IPS DF 19.7 (cell line): Measurements from ENCODE around the gene AK2.
"Not testable (repeated sequence)": the region's sequence is repeated elsewhere in the genome, so short reads cannot be mapped to it uniquely, and the experiment has no call there.

Source experiments
- DNase-seq: peaks from one replicate; pipeline ENCODE4 v3.0.0-alpha.2; 2013; ENCODE audit warnings: low read depth, low spot score

AK2 gene

DNA sequence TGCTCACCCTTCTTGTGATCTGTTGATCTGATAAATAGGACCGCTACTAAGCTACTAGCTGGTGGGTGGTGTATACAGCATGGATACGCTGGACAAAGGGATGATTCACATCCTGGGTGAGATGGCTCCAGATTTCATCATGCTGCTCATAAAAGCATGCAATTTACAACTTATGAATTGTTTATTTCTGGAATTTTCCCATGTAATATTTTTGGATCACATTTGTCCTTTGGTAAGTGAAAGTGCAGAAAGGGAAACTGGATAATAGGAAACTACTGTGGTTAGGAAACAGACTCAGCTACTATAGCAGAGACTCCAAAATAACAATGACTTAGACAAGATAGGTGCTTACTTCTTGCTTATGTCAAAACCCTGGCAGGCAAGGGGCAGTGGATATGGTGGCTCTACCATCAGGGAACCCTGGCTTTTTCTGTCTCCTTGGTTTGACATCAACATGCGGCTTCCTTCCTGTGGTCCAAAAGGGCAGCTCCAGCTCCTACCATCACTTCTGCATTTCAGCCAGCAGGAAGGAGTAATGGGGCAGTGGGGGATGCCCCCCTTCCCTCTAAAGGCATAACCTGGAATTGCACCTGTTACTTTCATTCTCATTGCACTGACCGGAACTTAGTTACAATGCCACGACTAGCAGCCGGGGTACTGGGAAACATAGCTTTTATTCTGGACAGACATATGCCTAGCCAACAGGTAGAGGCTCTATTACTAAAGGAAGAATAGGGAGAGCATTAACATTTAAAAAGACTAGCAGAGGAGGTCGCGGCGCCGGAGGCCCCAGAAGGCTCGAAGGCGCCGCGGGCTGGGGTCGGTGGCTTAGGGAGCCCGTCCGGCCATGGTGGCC, 13.8 kb upstream of the AK2 start:
- no peak for DNase-seq

DNA sequence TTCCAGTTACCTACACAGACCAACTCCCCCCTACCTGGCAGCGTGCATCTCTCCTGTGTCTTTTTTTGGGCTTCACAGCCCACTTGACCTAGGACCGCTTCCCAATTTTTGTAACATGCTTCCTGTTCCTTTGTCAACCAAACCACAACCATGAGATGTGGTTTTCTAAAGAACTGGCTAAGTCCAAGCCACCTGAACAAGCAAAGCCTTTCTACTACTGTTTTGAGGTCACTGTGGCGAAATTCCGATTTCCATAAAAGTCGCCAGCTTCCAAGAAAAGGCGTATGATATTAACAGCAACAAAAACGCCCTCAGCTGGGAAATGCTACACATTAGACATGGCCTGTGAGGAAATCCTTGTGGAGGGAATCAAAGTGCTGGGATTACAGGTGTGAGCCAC, 12.7 kb upstream of the AK2 start:
- DNase-seq = no peak

DNA sequence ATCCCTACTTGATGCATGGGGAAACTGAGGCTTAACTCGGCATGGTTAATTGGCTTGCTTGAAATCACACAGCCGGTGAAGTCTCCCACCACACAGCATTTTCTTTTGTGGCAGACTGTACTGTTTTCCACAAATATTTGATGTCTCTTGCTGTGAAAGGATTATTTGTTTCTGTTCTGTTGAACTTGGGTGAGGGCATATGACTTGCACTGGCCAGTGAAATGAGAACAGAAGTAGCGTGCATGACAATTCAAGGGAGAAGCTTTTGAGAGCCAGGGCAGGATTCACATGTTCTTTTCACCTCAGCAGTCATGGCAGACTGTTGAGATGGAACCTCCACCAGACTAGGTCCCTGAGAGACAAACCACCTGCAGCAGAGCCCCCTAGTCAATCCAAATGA, 11.7 kb upstream of the AK2 start:
- no peak for DNase-seq

GRCh38 chr1:33047839-33048305, 11.2 kb upstream of the AK2 start:
- no peak for DNase-seq

GRCh38 chr1:33047290-33047689, 10.6 kb upstream of the AK2 start:
- no peak for DNase-seq

DNA sequence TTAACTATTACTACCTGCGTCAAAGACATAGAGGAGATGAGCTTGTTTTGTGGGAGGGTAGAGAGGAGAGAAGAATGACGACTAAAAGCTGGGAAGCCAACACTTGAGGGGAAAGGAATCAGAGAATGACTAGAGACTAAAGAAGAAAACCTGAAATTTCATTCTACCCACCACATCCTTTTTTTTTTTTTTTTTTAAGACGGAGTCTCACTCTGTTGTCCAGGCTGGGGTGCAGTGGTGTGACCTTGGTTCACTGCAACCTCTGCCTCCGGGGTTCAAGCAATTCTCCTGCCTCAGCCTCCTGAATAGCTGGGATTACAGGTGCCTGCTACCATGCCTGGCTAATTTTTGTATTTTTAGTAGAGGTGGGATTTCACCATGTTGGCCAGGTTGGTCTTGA, 9.6 kb upstream of the AK2 start:
- DNase-seq = not testable (repeated sequence)

- DNase-seq = no peak
These were observed 9.1 kb upstream of the AK2 start for GRCh38 chr1:33045814-33046213.

DNA sequence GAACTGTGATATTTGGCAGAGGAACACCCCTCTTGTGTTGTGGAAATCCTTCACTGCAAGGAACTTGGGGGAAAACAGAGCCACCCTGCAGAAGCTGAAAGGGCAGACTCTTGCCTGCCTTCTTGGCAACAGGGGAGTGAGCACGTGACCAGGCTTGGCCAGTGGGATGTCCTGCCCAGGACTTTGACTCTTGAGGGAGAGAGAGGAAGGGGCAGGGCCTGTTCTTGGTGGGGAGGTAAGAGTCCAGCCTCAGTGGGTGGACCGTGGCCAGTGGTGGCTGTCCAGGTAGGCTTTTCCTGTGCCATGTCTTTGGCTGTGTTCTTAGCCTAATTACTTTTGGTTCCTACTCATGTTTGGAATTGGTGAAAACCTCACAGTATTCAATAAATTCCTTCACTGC, 8.6 kb upstream of the AK2 start:
- no peak for DNase-seq

DNA sequence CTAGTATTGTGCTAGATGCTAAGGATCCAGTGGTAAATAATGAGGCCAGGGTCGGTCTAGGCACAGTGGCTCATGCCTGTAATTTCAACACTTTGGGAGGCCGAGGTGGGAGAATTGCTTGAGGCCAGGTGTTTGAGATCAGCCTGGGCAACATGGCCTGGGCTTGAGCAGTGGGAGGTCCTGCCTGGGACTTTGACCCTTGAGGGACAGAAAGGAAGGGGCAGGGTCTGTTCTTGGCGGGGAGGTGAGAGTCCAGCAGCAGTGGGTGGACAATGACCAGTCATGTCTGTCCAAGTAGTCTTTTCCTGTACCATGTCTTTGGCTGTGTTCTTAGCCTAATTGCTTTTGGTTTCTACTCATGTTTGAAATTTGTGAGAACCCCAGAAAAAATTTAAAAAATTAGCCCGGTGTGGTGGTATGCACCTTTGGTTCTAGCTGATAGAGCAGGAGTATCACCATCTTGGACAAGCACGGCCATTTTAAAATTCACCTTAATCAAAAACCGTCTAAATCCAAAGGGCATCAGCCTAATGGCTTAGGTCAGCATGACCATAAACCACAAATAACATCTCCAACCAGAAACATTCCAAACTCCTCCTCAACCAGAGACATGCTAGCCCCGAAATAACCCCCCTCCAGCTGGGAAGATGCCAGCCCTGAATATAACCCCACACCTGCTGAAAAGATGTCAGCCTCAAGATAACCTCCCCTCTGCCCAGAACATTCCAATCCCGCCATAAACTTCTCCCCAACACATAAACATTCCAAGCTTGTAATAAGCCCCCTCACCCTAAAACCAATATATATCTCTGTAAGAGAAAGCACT, 6.8 kb upstream of the AK2 start:
- DNase-seq = no peak

GRCh38 chr1:33042831-33043230, 6.1 kb upstream of the AK2 start:
- DNase-seq = no peak

GRCh38 chr1:33041026-33041425, 4.3 kb upstream of the AK2 start:
- DNase-seq = no peak

- DNase-seq = no peak
These were observed 3.2 kb upstream of the AK2 start for GRCh38 chr1:33039840-33040239.

DNA sequence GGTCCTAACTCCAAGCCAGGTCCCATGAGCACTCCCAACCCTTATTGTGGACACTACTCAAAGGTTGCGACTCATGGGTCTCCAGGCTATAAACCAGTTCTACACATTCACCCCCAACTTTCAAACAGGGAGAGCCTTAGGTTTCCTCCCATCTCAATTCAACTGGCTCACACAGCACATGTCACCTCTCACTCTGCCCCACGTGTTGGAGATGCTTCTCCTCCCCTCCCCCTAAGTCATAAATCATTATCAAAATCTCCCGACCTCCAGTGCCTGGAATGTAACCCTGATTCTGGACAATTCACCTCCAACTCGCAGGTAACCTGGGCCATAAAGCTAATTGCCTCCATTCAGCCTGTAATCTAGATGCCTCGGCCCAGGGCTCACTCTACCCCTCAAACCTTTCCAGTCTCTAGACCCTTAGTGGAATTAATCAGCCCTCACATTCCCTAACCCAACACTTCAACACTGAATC, 595 bp downstream of the AK2 start:
- DNase-seq = no peak

- no peak for DNase-seq
These were observed 4.4 kb downstream of the AK2 start for GRCh38 chr1:33032126-33032869.

- no peak for DNase-seq
These were observed 5.2 kb downstream of the AK2 start for GRCh38 chr1:33031506-33031905.

GRCh38 chr1:33030575-33030974, 6.1 kb downstream of the AK2 start:
- DNase-seq = no peak

DNA sequence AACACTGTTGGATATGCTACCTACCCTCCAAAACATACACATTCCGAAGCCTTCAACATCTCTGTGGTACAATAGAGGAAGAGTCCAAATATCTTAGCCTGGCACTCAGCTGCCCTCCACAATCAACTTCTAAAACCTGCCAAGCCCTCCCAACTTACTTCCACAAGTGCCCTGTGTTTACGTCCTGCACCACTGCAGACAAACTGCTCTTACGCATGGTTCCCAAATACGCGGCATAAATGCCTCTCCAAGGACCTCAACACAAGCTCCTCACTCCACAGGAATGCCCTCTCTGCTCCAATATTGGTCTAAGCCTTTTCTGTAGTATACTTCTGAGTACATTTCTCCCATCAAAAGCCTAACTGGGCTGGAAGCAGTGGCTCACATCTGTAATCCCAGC, 6.8 kb downstream of the AK2 start:
- no peak for DNase-seq

DNA sequence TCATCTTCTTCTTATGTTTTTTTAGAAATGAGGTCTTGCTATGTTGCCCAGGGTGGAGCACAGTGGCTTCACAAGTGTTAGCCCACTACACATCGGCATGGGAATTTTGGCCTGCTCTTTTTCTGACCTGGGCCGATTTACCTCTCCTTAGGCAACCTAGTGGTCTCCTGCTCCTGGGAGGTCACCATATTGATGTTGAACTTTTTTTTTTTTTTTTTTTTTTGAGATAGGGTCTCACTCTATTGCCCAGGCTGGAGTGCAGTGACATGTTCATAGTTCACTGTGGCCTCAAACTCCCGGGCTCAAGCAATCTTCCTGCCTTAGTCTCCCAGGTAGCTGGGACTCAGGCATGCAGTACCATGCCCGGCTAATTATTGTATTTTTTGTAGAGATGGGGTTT, 7.5 kb downstream of the AK2 start:
- DNase-seq = no peak

- no peak for DNase-seq
These were observed 10.9 kb downstream of the AK2 start for GRCh38 chr1:33025761-33026160.

DNA sequence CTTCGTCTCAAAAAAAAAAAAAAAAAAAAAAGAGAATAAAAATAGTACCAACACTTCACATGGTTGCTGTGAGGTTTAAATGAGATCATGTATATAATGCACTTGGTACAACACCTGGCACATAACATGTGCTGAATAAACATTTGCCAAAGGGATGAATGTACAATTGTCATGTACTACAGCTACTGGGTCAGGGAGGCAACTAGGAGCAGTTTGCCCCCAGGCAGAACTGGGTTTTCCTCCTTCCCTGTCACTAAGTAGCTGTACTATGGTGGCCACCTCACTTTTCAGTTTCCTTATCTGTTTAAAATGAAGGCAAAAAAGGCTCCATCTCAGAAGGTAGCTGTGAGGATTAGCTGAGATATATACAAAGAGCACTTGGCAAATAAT, 11.5 kb downstream of the AK2 start:
- no peak for DNase-seq

- DNase-seq = not testable (repeated sequence)
These were observed 12.1 kb downstream of the AK2 start for GRCh38 chr1:33024430-33025179.
